ENCODE results near the gene CLCN7. TPM values are rescaled to one million over a fixed set of nuclear protein-coding genes. Genes with fewer than 3 reads are reported as not detected.

Gene CLCN7
- total and polyA plus RNA-seq, 4 donors: 43.8 to 75.6 (median 58.1) TPM

- no peaks in the 10 kb centered on the region for H3K9me3 ChIP-seq (ENCODE audit: control insufficient read depth, insufficient read depth, low read length)
- WGBS (ENCODE audit: insufficient coverage): 94% methylated on average over 9 of the region's 11 CpGs
- DNase-seq (ENCODE audit: low read depth in 4 of 6, low spot score in 6 of 6): no peak
- H3K27ac ChIP-seq (ENCODE audit: low read depth, low read length): no peak overlapping the region
- no peak overlapping the region for H3K4me3 ChIP-seq (ENCODE audit: low read depth, low read length)
- peaks cover 29% of the 10 kb centered on the region for H3K4me1 ChIP-seq (ENCODE audit: control insufficient read depth, insufficient read depth, low read length)
- no peaks in the 10 kb centered on the region for H3K27me3 ChIP-seq (ENCODE audit: control insufficient read depth, insufficient read depth, low read length)
- H3K36me3 ChIP-seq (ENCODE audit: control insufficient read depth, insufficient read depth, low read length): peaks cover 36% of the 10 kb centered on the region
These were observed 45.8 kb downstream of the CLCN7 start for GRCh38 chr16:1429012-1429411.

- WGBS (ENCODE audit: insufficient coverage): 42% methylated on average over 14 of the region's 21 CpGs
- no peaks in the 10 kb centered on the region for H3K27me3 ChIP-seq (ENCODE audit: control insufficient read depth, insufficient read depth, low read length)
- no peak overlapping the region for H3K27ac ChIP-seq (ENCODE audit: low read depth, low read length)
- H3K9me3 ChIP-seq (ENCODE audit: control insufficient read depth, insufficient read depth, low read length): no peaks in the 10 kb centered on the region
- peaks cover 33% of the 10 kb centered on the region for H3K36me3 ChIP-seq (ENCODE audit: control insufficient read depth, insufficient read depth, low read length)
- H3K4me1 ChIP-seq (ENCODE audit: control insufficient read depth, insufficient read depth, low read length): peaks cover 25% of the 10 kb centered on the region
- no peak overlapping the region for H3K4me3 ChIP-seq (ENCODE audit: low read depth, low read length)
- DNase-seq (ENCODE audit: low read depth in 4 of 6, low spot score in 6 of 6): no peak
These were observed 46.3 kb downstream of the CLCN7 start for GRCh38 chr16:1428511-1428910.

GRCh38 chr16:1427473-1428461, 47.1 kb downstream of the CLCN7 start:
- H3K27ac ChIP-seq (ENCODE audit: low read depth, low read length): no peak overlapping the region
- H3K4me3 ChIP-seq (ENCODE audit: low read depth, low read length): no peak overlapping the region
- H3K4me1 ChIP-seq (ENCODE audit: control insufficient read depth, insufficient read depth, low read length): peaks cover 25% of the 10 kb centered on the region
- no peak for DNase-seq (ENCODE audit: low read depth in 4 of 6, low spot score in 6 of 6)
- H3K9me3 ChIP-seq (ENCODE audit: control insufficient read depth, insufficient read depth, low read length): no peaks in the 10 kb centered on the region
- no peaks in the 10 kb centered on the region for H3K27me3 ChIP-seq (ENCODE audit: control insufficient read depth, insufficient read depth, low read length)
- peaks cover 25% of the 10 kb centered on the region for H3K36me3 ChIP-seq (ENCODE audit: control insufficient read depth, insufficient read depth, low read length)
- WGBS (ENCODE audit: insufficient coverage): 90% methylated on average over 53 of the region's 53 CpGs

- H3K9me3 ChIP-seq (ENCODE audit: control insufficient read depth, insufficient read depth, low read length): no peaks in the 10 kb centered on the region
- peaks cover 18% of the 10 kb centered on the region for H3K36me3 ChIP-seq (ENCODE audit: control insufficient read depth, insufficient read depth, low read length)
- peak in 1 of 6 donors; percentile 32 for DNase-seq (ENCODE audit: low read depth in 4 of 6, low spot score in 6 of 6)
- WGBS (ENCODE audit: insufficient coverage): 58% methylated on average over 40 of the region's 42 CpGs
- peaks cover 25% of the 10 kb centered on the region for H3K4me1 ChIP-seq (ENCODE audit: control insufficient read depth, insufficient read depth, low read length)
- no peak overlapping the region for H3K27ac ChIP-seq (ENCODE audit: low read depth, low read length)
- H3K27me3 ChIP-seq (ENCODE audit: control insufficient read depth, insufficient read depth, low read length): no peaks in the 10 kb centered on the region
- H3K4me3 ChIP-seq (ENCODE audit: low read depth, low read length): no peak overlapping the region
These were observed 47.9 kb downstream of the CLCN7 start for GRCh38 chr16:1426734-1427471.

- Histone ChIP-seq H3K27me3 (ENCODE audit: control insufficient read depth, insufficient read depth, low read length) (no peaks in the 10 kb centered on the region), H3K27ac (ENCODE audit: low read depth, low read length) (no peak overlapping the region), H3K9me3 (ENCODE audit: control insufficient read depth, insufficient read depth, low read length) (no peaks in the 10 kb centered on the region), H3K4me1 (ENCODE audit: control insufficient read depth, insufficient read depth, low read length) (peaks cover 26% of the 10 kb centered on the region), H3K4me3 (ENCODE audit: low read depth, low read length) (no peak overlapping the region), H3K36me3 (ENCODE audit: control insufficient read depth, insufficient read depth, low read length) (peaks cover 13% of the 10 kb centered on the region)
- DNase-seq (ENCODE audit: low read depth in 4 of 6, low spot score in 6 of 6): no peak
- WGBS (ENCODE audit: insufficient coverage): 89% methylated on average over 15 of the region's 16 CpGs
These were observed 49.0 kb downstream of the CLCN7 start for GRCh38 chr16:1425616-1426370.

- Histone ChIP-seq H3K36me3 (ENCODE audit: control insufficient read depth, insufficient read depth, low read length) (peaks cover 16% of the 10 kb centered on the region), H3K27ac (ENCODE audit: low read depth, low read length) (no peak overlapping the region), H3K27me3 (ENCODE audit: control insufficient read depth, insufficient read depth, low read length) (no peaks in the 10 kb centered on the region), H3K4me3 (ENCODE audit: low read depth, low read length) (no peak overlapping the region), H3K9me3 (ENCODE audit: control insufficient read depth, insufficient read depth, low read length) (no peaks in the 10 kb centered on the region), H3K4me1 (ENCODE audit: control insufficient read depth, insufficient read depth, low read length) (peaks cover 23% of the 10 kb centered on the region)
- no peak for DNase-seq (ENCODE audit: low read depth in 4 of 6, low spot score in 6 of 6)
- 60% methylated on average over 6 of the region's 12 CpGs for WGBS (ENCODE audit: insufficient coverage)
These were observed 50.8 kb downstream of the CLCN7 start for GRCh38 chr16:1424028-1424427.

- Histone ChIP-seq H3K4me1 (ENCODE audit: control insufficient read depth, insufficient read depth, low read length) (peaks cover 34% of the 10 kb centered on the region), H3K27me3 (ENCODE audit: control insufficient read depth, insufficient read depth, low read length) (no peaks in the 10 kb centered on the region), H3K9me3 (ENCODE audit: control insufficient read depth, insufficient read depth, low read length) (no peaks in the 10 kb centered on the region), H3K4me3 (ENCODE audit: low read depth, low read length) (no peak overlapping the region), H3K36me3 (ENCODE audit: control insufficient read depth, insufficient read depth, low read length) (peaks cover 20% of the 10 kb centered on the region), H3K27ac (ENCODE audit: low read depth, low read length) (no peak overlapping the region)
- WGBS (ENCODE audit: insufficient coverage): 86% methylated on average over 9 of the region's 10 CpGs
- no peak for DNase-seq (ENCODE audit: low read depth in 4 of 6, low spot score in 6 of 6)
These were observed 52.8 kb downstream of the CLCN7 start for GRCh38 chr16:1422076-1422475.

GRCh38 chr16:1420111-1420539, 54.7 kb downstream of the CLCN7 start:
- no peak for DNase-seq (ENCODE audit: low read depth in 4 of 6, low spot score in 6 of 6)
- H3K27ac ChIP-seq (ENCODE audit: low read depth, low read length): peak overlapping the region; percentile 64
- H3K27me3 ChIP-seq (ENCODE audit: control insufficient read depth, insufficient read depth, low read length): no peaks in the 10 kb centered on the region
- peaks cover 29% of the 10 kb centered on the region for H3K4me1 ChIP-seq (ENCODE audit: control insufficient read depth, insufficient read depth, low read length)
- peak overlapping the region; percentile 97 for H3K4me3 ChIP-seq (ENCODE audit: low read depth, low read length)
- 2% methylated on average over 22 of the region's 22 CpGs for WGBS (ENCODE audit: insufficient coverage)
- peaks cover 12% of the 10 kb centered on the region for H3K36me3 ChIP-seq (ENCODE audit: control insufficient read depth, insufficient read depth, low read length)
- no peaks in the 10 kb centered on the region for H3K9me3 ChIP-seq (ENCODE audit: control insufficient read depth, insufficient read depth, low read length)

GRCh38 chr16:1416521-1416941, 58.3 kb downstream of the CLCN7 start:
- Histone ChIP-seq H3K4me3 (ENCODE audit: low read depth, low read length) (no peak overlapping the region), H3K36me3 (ENCODE audit: control insufficient read depth, insufficient read depth, low read length) (peaks cover 24% of the 10 kb centered on the region), H3K27me3 (ENCODE audit: control insufficient read depth, insufficient read depth, low read length) (no peaks in the 10 kb centered on the region), H3K4me1 (ENCODE audit: control insufficient read depth, insufficient read depth, low read length) (peaks cover 42% of the 10 kb centered on the region), H3K9me3 (ENCODE audit: control insufficient read depth, insufficient read depth, low read length) (no peaks in the 10 kb centered on the region), H3K27ac (ENCODE audit: low read depth, low read length) (no peak overlapping the region)
- DNase-seq (ENCODE audit: low read depth in 4 of 6, low spot score in 6 of 6): no peak
- WGBS (ENCODE audit: insufficient coverage): 83% methylated on average over 3 of the region's 3 CpGs

All from spinal cord (tissue), 10 donors.